Progenitor cell of endocrine pancreas (in vitro differentiated cells): ENCODE results near the gene PALLD. TPM values are rescaled to one million over a fixed set of nuclear protein-coding genes. Genes with fewer than 3 reads are reported as not detected.

Source experiments
- total RNA-seq: library from RNA; stranded (reverse); gene quantifications from 2 replicates; pipeline ENCODE4 v1.2.1, GENCODE V29; 2021

PALLD gene
- total RNA-seq, 1 donor from 2014 or later: 43.2 TPM

Other genes with a start within 250 kb of the PALLD start
- 0.71 and 0.74 TPM in 2 replicates for gene DDX60, start 178.3 kb upstream of the PALLD start, total RNA-seq
- gene DDX60L, start 16.6 kb upstream of the PALLD start, total RNA-seq: 1.1 and 1.2 TPM in 2 replicates